ENCODE results near the gene MYOM1.
A peak's percentile ranks its signal among the peaks of the same experiment; 100 is the strongest.
"Not testable (repeated sequence)": the region's sequence is repeated elsewhere in the genome, so short reads cannot be mapped to it uniquely, and the experiment has no call there.

The MYOM1 gene

GRCh38 chr18:3248658-3249359 is 29.0 kb upstream of the MYOM1 start:
- no peak for DNase-seq

- no peak for DNase-seq
Measured at GRCh38 chr18:3248062-3248657, 28.4 kb upstream of the MYOM1 start.

GRCh38 chr18:3247240-3248061 is 27.7 kb upstream of the MYOM1 start, which contains the start of gene MYL12A:
Gene MYL12A (plus strand): TSS chr18:3247801. CDS start chr18:3253248, 5,447 bp downstream.
- DNase-seq, result peak; percentile 96 to 98

- peak; percentile 19 to 38 for DNase-seq
Measured at GRCh38 chr18:3246635-3247239, 27.0 kb upstream of the MYOM1 start.

GRCh38 chr18:3245853-3246634 is 26.3 kb upstream of the MYOM1 start:
- peak; percentile 82 to 85 for DNase-seq

- DNase-seq, result no peak
Measured at GRCh38 chr18:3245185-3245564, 25.4 kb upstream of the MYOM1 start.

GRCh38 chr18:3238742-3239141 is 19.0 kb upstream of the MYOM1 start:
- no peak for DNase-seq

- DNase-seq, result no peak
Measured at GRCh38 chr18:3236470-3236869, 16.7 kb upstream of the MYOM1 start.

- no peak for DNase-seq
Measured at GRCh38 chr18:3235846-3236245, 16.1 kb upstream of the MYOM1 start.

- DNase-seq, result peak in 1 of 2 donors; percentile 10
Measured at GRCh38 chr18:3234457-3234856, 14.7 kb upstream of the MYOM1 start.

GRCh38 chr18:3233433-3234168 is 13.8 kb upstream of the MYOM1 start:
- no peak for DNase-seq

- DNase-seq, result no peak
Measured at GRCh38 chr18:3233004-3233403, 13.2 kb upstream of the MYOM1 start.

- DNase-seq, result no peak
Measured at GRCh38 chr18:3230401-3231334, 10.9 kb upstream of the MYOM1 start.

GRCh38 chr18:3226048-3226447 is 6.3 kb upstream of the MYOM1 start:
- no peak for DNase-seq

- no peak for DNase-seq
Measured at GRCh38 chr18:3225588-3225987, 5.8 kb upstream of the MYOM1 start.

- DNase-seq, result no peak
Measured at GRCh38 chr18:3224223-3224622, 4.5 kb upstream of the MYOM1 start.

- DNase-seq, result no peak
Measured at GRCh38 chr18:3223356-3223755, 3.6 kb upstream of the MYOM1 start.

- no peak for DNase-seq
Measured at GRCh38 chr18:3221496-3221895, 1.7 kb upstream of the MYOM1 start.

GRCh38 chr18:3220868-3221267 is 1.1 kb upstream of the MYOM1 start:
- DNase-seq, result not testable (repeated sequence)

GRCh38 chr18:3219241-3219630 is 532 bp downstream of the MYOM1 start:
- DNase-seq, result no peak

GRCh38 chr18:3218819-3219218 is 949 bp downstream of the MYOM1 start:
- DNase-seq, result no peak
